IPS DF 4.7 (cell line): ENCODE data around the gene RPRD1B.
"Not testable (repeated sequence)": the region's sequence is repeated elsewhere in the genome, so short reads cannot be mapped to it uniquely, and the experiment has no call there.

Experiments
- DNase-seq: peaks from one replicate; pipeline ENCODE4 v3.0.0-alpha.2; 2013; ENCODE audit warnings: low spot score; ENCODE audit errors: extremely low read depth

The RPRD1B gene

DNA sequence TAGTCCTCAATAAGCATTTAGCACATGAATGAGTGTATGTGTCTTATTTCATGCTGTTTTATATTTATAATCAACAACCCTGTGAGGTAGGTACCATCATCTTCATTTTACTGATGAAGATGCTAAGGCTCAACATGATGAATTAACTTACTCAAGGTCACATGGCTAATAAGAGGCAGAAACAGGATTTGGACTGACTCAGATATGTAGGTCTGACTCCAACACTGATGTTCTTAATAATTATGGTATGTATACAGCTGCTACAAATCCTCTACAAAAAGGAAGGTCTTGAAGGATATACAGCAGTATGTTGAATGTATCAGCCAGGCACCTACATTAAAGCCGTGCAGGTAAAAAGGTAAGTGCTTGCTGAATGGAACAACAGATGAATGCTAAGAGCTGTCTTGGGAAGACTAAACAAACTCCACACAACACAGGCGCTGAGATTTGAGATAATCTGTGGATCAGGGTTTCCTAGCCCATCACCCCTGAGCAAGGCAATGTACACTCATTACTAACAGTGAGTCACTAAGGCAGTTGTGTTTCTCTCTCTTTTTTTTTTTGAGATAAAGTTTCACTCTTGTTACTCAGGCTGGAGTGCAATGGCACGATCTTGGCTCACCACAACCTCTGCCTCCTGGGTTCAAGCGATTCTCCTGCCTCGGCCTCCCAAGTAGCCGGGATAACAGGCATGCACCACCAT lies 32.2 kb upstream of the RPRD1B start:
- no peak for DNase-seq

DNA sequence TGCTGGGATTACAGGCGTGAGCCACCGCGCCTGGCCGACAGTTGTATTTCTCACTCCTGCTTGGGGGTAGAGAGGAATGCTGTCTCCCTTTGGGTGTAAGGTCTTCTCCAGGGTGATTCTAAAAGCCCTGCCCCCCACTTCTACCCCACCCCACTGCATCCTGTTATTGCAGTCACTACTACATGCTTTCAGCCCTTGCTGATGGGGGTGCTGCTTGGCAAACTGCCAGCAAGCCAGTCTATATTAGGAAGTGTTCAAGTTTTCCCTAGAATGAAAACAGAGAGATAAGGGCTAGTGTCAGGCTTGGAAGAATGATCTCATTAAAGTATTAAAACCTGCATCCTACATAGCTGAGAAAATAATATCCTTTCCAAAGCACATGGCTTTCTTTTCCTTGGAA lies 31.6 kb upstream of the RPRD1B start:
- no peak for DNase-seq

DNA sequence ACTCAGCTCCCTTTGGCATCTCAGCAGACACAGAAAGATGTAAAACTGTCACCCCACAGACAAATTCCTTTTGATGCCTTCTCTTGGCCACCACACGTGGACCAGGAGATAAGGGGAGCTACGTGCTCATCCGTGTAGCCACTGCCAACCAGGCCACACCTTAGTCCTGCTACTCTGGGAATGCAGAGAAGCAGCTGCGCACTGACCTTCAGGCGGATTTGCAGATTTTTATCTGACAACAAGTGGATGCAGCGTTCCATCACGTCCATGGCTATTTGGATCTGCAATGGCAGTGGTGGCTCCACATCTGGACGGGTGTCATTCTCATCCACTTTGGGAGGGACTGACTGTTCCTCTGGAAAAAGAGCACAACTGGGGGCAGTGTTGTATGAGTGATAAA lies 31.1 kb upstream of the RPRD1B start:
- DNase-seq, result no peak

DNA sequence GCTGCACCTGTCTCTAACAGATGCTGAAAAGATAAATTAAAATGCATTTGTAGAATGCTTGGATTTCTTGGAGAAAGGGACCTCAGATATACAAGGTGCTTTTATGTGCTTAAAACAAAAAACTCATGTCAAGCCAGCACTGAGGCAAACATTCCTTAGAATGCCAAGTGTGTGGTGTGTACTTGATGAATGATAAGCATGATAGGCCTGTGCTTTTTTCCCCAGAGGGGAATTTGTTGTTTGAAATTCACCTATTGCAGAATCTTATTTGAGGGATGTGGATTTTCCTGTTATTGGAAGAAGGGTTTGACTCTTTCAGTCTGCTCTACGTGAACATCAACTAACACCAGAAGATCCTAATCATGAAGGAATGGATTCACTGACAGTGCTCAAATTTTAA lies 29.1 kb upstream of the RPRD1B start:
- DNase-seq, result no peak

DNA sequence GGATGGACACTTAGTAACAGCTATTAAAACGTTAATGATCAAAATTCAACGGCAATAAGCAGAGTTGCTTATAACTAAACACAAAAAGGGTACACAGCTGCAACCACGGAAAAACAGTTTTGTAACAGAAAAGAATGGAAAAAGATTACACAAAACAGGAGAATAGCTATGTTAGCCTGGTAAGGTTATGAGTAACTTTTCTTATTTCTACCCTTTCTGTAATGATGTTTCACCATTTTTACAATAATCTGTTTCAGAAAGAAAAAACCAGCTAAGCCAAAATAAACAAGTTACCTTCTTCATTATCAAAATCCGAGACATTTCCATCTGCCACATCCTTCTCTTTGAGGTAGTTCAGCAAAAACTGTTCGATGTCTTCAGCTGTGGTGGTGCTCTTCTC lies 27.6 kb upstream of the RPRD1B start:
- DNase-seq, result no peak

DNA sequence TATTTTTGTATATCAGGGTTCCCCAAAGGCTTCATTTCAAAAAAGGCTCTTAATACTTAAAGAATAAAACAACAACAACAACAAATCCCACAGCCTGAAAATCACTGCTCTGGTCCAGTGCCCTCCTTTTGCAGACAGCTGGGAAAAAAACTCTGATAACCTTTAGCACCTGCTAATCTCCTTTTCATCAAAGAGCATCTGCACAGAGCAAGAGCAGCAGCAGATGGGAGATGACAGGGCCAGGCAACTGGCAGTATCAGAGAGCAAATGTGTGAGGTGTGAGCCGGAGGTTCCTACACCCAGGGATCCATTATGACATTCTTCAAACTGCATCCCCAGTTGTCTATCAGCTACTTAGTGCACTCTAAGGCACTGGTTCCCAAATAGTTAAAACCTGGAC lies 26.0 kb upstream of the RPRD1B start:
- no peak for DNase-seq

DNA sequence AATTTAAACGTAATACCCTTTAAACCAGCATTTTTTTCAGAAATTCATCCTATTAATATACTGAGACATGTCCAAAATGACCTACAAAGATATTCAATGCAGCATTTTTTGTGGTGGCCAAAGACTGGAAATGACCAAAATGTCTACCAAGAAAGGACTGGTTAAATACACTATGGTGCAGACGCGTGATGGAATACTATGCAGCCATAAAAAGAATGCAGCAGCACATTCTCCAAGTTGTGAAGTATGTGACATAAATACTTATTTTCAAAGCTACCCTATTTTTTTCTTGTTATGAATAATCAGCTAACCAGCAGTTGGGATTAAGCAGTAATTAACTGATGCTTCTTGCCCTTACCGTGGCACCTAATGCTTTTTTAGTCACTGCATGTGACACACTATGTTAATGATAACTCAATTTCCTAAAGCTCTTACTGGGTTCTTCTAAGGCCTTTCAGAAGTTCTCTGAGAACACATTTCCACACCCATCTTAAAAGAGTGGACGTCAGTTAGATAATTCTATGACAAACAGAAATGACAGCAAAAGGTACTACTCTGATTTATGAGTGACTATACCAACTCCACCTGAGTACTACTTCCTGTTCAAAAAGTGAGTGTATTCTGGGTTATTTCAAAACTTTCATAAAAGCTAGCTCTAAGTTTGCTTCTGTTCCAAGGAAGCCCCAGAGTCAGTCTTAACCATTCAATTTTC lies 25.2 kb upstream of the RPRD1B start:
- DNase-seq, result no peak

DNA sequence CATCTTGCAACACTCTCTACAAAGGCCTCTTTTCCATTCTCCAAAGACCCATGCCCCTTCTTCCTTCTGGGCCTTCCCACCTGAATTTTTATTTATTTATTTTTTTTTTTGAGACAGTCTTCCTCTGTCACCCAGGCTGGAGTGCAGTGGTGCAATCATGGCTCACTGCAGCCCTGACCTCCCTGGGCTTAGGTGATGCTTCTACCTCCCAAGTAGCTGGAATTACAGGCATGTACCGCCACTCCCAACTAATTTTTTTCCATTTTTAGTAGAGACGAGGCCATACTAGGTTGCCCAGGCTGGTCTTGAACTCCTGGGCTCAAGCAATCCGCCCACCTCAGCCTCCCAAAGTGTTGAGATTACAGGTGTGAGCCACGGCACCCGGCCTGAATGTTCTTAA lies 24.1 kb upstream of the RPRD1B start:
- not testable (repeated sequence) for DNase-seq

DNA sequence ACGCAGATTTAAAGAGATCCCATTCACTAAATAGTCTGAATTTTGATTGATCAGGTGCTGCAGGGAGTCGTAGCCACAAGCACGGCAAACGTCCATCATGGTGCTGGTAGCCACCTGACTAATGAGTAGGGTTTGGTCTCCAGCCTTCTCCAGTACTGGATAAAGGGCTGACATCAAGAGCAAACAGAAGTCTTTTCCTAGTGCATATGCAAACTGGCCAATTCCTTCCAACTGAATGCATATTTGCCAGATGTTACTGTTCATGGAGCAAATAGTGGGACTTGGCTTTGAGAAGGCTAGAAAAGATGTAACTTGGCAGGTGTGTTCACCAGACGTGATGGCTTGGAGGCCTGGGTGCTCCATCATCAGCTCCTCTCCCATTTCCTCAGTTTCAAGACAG lies 21.9 kb upstream of the RPRD1B start:
- DNase-seq, result no peak

DNA sequence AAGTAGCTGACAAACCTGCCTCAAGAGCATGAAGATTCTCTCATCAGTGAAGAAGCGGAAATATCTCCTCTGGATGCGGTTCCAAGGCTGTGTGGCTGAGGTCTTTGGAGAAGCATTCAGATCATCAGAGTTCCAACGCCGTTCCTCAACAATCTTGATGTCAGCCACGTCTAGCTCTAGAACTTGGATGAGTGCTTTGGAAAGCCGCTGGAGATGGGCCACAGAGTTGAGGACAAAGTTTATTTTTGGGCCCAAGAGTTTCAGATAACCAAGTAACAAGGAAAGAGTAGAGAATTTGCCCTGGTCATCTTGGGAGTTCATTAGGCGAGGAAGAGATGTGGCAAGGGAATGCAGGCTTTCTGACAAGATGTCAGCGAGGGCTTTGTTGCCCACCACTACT lies 21.2 kb upstream of the RPRD1B start:
- no peak for DNase-seq

DNA sequence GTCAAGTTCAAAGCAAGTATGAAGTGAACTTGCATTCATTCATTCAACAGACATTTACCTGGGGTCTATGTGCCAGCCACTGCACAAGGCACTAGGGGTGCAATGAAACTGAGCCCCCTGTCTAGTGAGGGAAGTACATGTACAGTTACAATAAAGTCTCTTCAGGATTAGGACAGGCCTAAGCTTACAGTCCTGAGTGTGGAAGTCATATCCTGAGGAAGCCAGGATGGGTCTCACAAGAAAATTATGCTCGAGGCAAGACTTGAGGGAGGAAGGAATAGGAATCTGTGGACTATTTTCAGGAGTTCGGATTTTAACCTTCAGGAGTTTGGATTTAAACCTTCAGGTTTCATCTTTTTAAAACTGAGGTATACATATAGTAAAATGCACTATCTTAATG lies 19.7 kb upstream of the RPRD1B start:
- no peak for DNase-seq

DNA sequence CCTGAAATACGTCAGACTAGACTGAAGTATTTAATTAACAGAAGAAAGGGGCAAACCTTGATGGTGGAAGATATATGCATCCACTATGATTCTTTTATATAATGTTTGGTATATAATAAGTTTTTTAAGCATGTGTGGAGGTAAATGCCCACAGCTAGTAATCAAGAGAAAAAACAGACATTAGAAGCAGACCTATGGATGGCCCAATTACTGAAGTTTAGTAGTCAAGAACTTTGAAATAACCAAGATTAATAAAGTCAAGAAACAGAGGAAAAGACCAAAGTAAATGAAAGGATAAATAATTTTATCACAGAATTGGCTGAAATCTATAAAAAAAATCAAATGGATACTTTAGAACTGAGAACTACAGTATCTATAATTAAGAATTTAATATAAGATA lies 15.6 kb upstream of the RPRD1B start:
- no peak for DNase-seq

DNA sequence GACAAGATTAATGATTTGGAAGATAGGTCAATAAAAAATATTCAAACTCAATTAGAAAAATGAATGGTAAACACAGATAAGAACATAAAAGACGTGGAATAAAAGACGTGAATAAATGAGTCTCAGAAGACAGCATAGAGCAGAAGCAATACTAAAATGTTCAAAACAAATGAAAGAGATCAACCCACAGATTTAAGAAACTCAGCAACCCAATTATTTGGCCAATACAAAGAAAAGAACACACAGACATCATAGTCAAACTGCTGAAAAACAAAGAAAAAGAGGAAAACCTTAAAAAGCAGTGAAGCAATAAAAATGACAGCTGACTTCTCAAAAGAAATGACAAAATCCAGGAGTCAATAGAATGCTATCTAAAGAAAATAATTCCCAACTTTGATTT lies 15.2 kb upstream of the RPRD1B start:
- DNase-seq, result no peak

DNA sequence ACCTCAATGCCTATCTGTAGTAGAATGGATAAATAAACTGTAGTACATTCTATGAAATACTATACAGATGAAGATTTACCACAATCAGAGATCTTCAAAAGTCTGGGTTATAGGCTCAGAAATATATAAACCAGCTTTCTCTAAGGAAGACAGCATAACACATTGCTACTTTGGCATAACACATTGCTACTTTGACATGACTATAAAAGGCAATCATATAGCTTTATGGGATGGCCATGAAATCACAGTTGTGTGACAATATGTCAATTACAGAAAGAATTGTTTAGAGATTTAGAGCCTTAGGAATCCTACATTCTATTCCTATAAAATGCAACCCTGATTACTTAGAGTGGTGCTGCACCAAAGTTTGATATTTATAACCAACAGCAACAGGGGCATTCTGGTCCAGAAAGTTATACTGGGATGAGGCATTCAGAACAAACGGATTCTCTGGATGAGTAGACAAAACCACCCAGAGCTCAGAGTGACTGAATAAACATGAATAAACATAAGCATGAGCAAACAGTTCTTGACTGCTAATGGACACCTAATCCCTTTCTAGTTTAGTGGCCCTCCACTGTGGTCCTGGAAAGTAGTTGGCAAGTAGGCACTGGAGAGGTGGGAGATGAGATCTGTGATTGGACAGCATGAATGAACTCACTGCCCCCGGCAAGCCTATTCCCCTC lies 12.3 kb upstream of the RPRD1B start:
- no peak for DNase-seq

DNA sequence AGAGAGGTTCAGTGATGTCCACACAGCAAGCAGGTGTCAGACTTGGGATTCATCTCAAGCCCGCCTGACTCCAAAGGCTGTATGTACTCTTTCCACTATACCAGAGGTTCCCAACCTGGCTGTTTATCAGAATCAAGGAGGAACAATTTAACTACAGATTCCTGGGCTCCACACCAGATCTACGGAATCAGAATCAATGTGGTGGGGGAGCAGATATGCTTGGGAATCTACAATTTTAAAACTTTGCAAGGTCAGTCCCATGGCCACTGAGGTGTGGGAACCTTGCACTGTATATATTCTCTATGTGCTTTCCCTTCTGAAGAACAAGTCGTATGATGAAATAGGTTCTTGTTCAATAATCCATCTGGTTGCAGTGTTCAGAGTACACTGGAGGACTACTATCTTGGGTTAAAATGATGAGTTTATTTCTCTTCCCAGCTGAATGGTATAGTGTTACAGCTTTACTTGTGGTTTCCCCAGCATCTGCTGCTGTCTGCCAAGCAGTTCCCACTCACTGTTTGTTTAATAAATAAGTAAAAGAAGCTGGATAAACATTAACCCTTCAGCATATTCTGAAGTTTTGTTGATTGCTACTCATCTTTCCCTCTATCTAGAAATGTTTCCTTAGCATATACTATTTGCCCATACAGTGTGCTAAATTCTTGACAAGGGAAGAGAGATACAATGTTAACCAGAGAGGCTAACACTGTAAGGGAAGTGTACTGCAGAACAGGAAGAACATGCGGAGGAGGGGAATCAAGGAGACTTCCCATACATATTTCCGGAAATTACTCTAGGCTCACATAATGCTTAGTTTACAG lies 10.2 kb upstream of the RPRD1B start:
- no peak for DNase-seq

DNA sequence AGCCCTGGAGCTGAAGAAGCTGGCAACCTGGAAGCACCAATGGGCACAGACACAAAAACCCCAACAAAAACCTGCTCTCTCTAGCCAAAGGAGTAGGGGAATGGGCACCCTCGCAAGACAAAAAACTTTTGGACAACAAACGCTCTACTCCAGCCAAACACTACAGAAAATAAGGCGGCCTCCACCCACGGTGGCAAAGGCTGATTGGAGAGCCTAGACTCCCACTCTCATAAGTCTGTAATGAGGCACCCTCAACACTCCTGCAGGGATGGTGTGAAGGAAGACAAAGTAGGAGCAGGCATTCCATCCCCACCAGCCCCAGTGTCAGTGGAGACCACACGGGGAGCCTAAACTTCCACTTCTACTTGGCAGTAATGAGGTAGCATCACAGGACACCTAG lies 9.1 kb upstream of the RPRD1B start:
- DNase-seq, result no peak

DNA sequence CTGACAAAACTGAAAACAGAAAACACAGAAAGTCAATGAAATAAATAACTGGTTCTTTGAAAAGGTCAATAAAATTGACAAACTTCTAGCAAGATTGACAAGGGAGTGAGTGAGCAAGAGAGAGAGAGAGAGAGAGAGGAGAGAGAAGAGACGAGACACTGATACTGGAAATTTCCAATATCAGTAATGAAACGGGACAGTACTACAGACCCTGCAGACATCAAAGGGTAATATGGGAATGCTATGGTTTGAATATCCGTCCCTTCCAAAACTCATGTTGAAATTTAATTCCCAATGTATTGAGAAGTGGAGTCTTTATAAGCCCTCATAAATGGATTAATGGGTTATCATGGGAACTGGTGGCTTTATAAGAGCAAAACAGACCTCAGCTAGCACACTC lies 4.1 kb upstream of the RPRD1B start:
- DNase-seq, result no peak

DNA sequence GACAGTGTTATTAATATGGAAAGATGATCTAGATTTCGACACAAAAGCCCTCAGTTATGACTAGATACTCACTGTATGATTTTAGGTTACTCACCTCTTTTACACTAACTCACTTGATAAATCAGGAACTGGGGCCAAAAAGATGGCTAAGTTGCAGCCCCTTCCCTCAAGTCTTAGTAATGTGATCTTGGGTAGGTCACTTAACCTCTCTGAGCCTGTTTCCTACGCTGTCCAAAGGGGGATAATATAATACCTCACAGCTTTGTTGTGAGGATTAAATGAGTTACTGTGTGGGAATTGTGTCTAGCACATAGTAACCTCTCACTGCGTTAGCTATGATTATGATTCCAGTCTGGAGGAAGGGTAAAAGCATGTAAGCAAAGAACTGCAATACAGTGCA lies 1.6 kb upstream of the RPRD1B start:
- DNase-seq, result no peak

DNA sequence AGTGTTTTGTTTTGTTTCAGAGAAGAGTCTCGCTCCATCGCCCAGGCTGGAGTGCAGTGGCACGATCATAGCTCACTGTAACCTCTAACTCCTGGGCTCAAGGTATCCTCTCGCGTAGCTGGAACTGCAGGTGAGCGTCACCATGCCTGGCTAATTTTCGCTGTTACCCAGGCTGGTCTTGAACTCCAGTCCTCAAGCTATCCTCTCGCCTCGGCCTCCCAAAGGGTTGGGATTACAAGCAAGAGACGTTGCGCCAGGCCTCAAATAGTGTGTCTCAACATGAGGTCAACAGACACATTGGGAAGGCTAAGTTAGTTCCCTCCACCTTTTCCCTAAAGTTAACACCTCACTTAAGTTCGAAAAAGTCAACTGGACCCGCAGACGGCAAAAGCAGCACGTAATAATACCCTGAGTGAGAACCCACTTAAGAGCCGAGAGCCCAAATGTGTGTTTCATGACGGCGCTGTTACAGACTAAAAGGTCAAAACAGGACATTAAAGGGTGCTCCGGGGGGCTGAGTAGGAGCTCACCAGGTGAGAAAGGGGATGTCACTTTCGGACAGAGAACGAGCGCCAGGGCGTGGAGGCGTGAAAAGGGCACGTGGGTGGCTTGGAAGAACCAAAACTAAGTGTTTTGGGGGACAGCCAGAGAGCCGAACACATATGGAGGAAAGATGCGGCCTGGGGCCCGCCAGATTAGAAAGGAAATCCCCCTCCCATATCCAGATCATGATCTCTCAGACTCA lies 789 bp upstream of the RPRD1B start:
- no peak for DNase-seq

DNA sequence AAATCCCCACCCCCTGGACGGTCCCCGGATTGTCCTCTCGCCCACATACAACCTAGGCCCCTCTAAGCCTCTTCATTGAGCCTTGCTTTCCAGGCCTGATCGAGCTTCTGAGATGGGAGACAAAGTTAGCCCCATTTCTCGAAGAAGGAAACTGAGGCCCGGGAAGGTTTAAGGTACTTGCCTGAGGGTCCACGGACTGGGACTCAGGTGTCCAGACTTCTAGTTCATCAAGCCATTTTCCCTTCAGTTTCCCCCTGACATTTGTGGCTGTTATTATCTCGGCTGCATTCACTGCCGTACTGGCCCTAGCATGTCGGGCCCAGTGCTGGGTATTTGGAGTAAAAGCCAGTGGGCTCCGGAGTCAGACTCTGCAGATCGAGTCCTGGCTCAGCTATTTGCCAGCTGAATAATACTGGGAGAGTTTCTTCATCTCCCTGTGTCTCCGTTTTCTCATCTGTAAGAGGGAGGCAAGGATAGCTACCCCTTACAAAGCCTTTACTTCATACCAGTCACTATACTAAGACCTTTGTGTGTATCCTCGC lies 633 bp downstream of the RPRD1B start:
- no peak for DNase-seq

DNA sequence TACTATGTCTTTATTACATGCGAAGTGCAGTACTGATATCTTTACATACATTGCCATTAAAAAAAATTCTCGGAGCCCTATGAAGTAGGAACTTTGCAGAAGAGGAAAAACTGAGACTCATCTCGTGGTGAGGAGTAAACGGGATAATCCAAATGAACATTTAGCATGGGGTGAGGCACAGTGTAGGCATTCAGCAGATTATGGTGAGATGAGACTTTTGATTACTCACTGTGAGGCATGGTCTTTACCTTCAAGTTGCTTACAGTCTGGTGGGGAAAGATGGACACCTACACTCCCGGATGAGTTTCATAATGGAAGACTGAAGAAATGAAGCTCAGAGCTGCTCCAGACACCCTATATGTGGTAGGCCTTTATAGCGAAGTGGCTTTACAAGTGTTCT lies 1.4 kb downstream of the RPRD1B start:
- DNase-seq, result no peak
